NCI-H187 treated with DMSO at 0.1 percent for 48 hours (cell line): ENCODE results near the gene SLC2A9.
"Not testable (repeated sequence)": the region's sequence is repeated elsewhere in the genome, so short reads cannot be mapped to it uniquely, and the experiment has no call there.

Experiments
- DNase-seq: peaks from one replicate; lab custom pipeline; 2025; lab: John Stamatoyannopoulos, UW

The SLC2A9 gene

GRCh38 chr4:9926586-9926985, 94.7 kb downstream of the SLC2A9 start:
- no peak for DNase-seq

- no peak for DNase-seq
Measured at GRCh38 chr4:9925750-9926439, 95.4 kb downstream of the SLC2A9 start.

- DNase-seq, result no peak
Measured at GRCh38 chr4:9924750-9925149, 96.5 kb downstream of the SLC2A9 start.

GRCh38 chr4:9923195-9923812, 98.0 kb downstream of the SLC2A9 start:
- no peak for DNase-seq

GRCh38 chr4:9921326-9921725, 100.0 kb downstream of the SLC2A9 start:
- no peak for DNase-seq

GRCh38 chr4:9920029-9920428, 101.3 kb downstream of the SLC2A9 start:
- no peak for DNase-seq

GRCh38 chr4:9919047-9919446, 102.2 kb downstream of the SLC2A9 start:
- DNase-seq, result no peak

GRCh38 chr4:9918484-9918883, 102.8 kb downstream of the SLC2A9 start:
- no peak for DNase-seq

DNA sequence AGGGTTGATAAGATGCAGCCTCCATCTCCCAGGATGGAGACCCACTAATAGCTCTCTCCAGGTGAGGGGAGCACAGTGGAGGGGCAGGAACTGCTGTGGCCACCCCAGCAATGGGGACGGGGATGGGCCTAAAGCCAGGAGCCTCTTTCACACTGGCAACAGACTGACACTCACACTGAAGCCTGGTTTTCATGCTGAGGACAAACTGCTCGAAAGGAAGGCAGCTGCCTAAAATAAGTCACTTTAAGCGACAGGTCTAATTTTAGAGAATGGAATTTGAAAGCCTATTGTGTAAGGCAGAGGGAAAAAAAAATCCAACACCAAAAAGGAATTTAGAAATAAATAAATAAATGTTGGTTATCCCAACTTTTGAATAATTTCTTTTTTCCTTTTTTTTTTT, 104.4 kb downstream of the SLC2A9 start:
- DNase-seq, result no peak

DNA sequence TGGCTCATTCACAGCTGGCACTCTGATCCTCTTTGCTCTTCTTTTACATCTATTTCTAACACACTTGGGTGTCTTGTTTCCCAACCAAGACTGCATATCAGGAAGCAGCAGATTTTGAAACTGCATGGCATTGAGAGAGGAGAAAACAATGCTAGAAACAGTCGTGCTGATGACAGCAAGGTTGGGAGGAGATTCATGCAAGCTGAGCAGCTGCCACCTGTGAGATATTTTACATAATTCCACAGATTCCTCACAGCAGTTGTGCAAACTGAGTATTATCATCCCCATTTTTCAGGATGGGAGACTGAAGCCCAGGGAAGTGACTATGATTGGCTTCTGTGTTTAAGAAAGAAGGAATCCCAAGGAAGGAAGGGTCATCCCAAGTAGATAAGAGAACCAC, 105.0 kb downstream of the SLC2A9 start:
- DNase-seq, result no peak

GRCh38 chr4:9913846-9914245, 107.5 kb downstream of the SLC2A9 start:
- no peak for DNase-seq

GRCh38 chr4:9906996-9907395, 114.3 kb downstream of the SLC2A9 start:
- DNase-seq, result no peak

DNA sequence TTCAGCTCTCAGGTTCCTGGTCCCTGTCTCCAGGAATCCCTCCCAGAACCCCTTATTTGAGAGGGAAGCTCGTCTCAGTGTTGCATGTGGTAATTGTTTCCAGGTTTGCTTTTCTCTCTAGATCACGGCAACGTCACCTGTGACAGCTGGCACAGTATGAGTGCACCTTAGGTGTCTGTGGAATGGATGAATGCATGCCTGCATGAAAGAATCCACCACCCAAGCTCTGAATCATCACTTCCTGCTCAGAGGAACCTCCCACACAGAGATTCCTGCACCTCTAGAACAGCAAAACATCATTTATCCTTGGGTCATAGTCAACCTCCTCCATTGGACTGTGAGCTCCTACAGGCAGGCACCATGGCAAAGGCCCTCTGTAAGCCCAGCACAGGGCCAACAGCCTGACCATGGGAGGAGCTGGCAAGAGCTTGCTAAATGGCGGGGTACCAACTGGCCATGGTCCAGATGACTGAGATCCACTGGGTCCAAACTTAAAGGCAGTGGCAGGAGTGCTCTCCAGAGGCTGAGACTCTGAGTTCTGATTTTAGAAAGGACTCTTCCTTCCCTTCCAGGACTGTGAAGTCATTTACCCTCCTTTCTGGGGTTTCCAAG, 116.2 kb downstream of the SLC2A9 start:
- DNase-seq, result no peak

DNA sequence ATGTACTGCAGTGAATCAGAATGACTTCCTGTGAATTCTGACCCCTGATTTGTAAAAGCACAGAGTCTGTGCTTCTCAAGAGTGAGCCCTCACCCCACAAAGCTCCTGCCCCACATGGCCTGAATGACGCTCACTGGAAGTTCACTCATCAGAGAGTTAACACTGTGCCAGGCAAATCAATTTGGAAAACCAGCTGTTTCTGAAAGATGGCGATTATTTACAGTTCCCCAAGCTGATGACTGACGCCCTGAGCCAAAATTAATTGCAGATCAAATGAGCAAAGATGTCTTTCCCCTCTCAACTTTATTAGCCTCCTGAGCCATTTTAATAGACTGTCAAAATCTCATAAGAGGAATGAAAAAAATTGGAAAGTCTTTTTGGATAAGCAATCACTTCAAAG, 118.0 kb downstream of the SLC2A9 start:
- DNase-seq, result no peak

DNA sequence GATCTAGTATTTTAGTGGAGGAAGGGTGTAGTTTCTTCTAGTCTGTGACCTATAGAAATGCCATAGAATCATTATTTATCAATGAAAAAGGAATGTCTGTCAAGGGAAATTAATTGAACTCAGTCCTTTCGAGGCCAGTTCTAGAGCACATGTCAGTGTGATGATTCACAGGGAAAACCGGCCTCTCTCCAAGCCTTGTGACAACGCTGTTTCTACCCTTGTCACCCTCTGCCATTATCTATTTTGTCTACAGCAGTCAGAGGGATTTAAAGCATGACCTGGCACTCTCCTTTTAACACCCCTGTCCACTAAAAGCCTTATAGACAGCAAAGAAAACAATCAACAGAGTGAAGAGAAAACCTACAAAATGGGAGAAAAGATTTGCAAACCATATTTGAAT, 120.0 kb downstream of the SLC2A9 start:
- no peak for DNase-seq

DNA sequence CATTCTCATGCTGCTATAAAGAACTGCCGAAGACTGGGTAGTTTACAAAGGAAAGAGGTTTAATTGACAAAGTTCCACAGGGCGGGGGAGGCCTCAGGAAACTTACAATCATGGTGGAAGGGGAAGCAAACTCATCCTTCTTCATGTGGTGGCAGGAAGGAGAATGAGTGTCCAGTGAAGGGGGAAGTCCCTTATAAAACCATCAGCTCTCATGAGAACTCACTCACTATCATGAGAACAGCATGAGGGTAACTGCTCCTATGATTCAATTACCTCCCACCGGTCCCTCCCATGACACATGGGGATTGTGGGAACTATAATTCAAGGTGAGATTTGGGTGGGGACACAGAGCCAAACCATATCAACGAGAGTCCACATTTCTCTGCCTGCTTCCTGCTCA, 120.7 kb downstream of the SLC2A9 start:
- not testable (repeated sequence) for DNase-seq

DNA sequence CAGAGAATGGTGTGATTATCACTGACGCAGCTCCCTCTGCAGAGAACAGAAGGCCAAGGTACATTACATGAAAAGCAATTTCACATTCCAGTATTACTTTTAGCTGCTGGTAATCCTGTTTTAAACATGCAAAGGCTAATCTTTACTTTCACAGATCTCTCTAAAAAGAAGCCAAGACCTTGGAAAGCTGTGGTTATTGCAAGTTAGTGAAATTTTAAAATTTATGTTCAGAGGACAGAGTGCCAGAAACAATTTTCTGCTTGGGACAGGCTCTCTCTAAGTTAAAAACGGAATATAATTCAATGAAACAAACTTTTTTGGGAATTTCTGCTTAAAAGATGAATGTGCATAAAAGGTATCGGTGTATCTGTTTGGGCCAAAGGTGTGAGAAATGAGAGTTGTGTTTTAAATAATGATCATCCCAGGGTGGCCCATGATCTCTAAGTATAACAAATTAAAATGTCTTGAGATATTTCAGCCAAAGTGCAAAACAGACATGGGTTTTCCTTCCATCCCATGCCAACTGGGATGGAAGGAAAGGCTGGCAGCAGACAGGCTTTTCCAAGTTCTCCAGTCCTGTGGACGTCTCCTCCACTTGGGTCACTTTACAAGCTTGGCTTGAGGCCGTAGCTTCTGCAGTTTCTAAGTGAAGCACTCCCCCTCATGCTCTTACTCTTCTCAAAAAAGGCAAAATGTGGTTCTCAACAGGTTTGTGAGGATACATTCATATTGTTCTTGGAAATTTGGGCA, 121.8 kb downstream of the SLC2A9 start:
- no peak for DNase-seq

- DNase-seq, result no peak
Measured at GRCh38 chr4:9898596-9899305, 122.5 kb downstream of the SLC2A9 start.

DNA sequence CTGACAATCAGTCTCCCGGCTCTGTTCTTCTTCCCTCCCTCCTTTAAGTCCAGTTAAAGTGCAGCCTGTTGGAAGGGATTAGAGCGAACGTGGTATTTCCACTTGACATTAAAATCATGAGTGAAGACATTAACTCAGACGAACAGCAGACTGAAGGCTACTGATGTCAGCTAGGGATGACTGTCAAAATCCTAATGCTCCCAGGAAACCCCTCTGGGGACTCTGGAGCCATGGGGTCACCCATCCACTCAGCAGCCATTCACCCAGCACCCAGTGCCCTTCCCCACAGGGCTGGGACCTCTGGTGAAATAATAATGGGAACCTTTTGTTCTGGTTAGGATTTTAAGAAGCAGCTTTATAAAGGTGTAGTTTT, 126.0 kb downstream of the SLC2A9 start:
- no peak for DNase-seq

GRCh38 chr4:9894644-9895332, 126.5 kb downstream of the SLC2A9 start:
- DNase-seq, result no peak

- DNase-seq, result no peak
Measured at GRCh38 chr4:9893329-9894108, 127.8 kb downstream of the SLC2A9 start.
